ENCODE measurements around the gene RAB3C.

RAB3C gene

GRCh38 chr5:58773744-58774441 is 191.0 kb downstream of the RAB3C start:
- no peak for DNase-seq (ENCODE audit: low spot score)

GRCh38 chr5:58774937-58775336 is 192.1 kb downstream of the RAB3C start:
- DNase-seq (ENCODE audit: low spot score) = no peak

- DNase-seq (ENCODE audit: low spot score) = no peak
These were observed 192.9 kb downstream of the RAB3C start for GRCh38 chr5:58775701-58776262.

DNA sequence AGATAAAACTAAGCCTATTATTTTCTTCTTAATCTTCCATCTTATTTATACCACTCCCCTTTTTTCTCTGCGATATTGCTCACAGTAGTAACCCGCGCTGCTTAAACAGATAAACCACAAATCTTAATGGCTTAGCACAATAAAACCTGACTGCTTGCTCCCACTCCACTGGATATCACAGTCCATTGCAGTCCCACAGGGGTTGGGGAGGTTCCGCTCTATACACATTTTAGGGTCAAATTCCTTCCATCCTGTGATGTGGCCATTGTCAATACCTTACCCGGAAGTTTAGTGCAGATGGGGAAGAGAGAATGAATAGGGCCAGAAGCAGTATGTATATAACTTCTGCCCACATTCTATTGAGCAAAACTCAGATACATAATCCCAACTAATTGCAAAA is 193.7 kb downstream of the RAB3C start:
- no peak for DNase-seq (ENCODE audit: low spot score)

GRCh38 chr5:58778888-58779287 is 196.0 kb downstream of the RAB3C start:
- DNase-seq (ENCODE audit: low spot score) = no peak

DNA sequence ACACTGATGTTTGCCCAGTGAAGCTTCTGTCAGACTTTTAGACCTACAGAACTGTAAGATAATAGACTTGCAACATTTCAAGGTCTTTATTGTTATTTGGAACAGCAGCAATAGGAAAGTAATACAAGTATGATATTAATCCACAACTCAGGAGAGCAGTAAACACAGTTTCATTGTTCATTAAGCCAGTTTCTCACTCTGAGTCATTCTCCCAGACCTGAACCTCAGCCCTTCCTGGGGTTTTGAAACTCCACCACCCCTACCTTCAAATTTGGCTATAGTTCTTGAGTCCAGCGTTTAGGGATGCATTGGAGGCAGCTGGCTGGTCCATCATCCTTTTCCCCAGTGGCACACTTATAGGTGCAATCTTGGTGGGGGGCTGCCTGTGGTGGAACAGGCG is 203.2 kb downstream of the RAB3C start:
- no peak for DNase-seq (ENCODE audit: low spot score)

GRCh38 chr5:58786711-58787303 is 203.9 kb downstream of the RAB3C start:
- DNase-seq (ENCODE audit: low spot score) = no peak

DNA sequence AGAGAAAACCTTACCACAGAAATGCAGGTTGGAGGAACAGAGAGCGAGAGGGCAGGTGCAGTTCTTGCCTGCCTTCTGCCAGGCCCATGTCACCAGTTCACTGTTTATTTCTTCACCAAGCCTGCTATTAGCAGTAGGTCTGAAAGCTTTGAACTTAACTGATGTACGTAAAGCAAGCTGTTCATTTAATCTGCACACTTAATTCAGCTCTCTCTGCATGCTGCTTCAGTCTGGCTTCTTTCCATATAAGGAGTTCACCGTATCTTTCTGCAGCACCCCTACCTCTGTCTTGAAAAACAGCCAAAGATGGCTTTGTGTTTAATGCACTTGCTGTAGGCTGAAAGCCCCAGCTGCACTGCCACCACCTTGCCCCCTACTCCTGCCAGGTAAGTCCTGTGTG is 205.1 kb downstream of the RAB3C start:
- no peak for DNase-seq (ENCODE audit: low spot score)

- no peak for DNase-seq (ENCODE audit: low spot score)
These were observed 211.2 kb downstream of the RAB3C start for GRCh38 chr5:58793888-58794657.

DNA sequence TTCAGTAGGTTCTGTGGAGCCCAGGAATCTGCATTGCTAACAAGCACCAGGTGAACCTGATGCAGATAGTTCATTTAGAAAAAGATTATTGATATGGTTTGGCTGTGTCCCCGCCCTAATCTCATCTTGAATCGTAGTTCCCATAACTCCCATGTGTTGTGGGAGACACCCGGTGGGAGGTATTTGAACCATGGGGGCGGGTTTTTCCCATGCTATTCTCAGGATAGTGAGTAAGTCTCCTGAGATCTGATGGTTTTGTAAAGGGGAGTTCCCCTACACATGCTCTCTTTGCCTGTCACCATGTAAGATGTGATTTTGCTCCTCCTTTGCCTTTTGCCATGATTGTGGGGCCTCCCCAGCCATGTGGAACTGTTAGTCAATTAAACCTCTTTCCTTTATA is 212.0 kb downstream of the RAB3C start:
- no peak for DNase-seq (ENCODE audit: low spot score)

- DNase-seq (ENCODE audit: low spot score) = no peak
These were observed 212.5 kb downstream of the RAB3C start for GRCh38 chr5:58795327-58795726.

DNA sequence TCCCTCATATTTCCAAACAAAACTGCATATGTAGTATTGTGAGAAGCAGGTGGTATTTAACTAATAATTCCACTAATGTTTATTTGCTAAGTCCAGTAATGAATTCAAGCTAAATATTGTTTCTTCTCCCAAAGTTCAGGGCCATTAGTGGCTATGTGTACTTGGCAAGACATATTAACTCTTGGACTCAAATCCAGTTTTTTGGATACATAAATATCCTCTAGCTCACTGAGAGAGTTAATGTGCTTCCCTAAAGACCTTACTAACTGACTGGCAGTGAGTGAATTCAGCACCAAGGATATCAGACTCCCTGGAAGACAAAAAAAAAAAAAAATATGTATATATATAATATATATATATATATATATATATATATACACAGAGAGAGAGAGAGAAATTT is 214.1 kb downstream of the RAB3C start:
- DNase-seq (ENCODE audit: low spot score) = no peak

DNA sequence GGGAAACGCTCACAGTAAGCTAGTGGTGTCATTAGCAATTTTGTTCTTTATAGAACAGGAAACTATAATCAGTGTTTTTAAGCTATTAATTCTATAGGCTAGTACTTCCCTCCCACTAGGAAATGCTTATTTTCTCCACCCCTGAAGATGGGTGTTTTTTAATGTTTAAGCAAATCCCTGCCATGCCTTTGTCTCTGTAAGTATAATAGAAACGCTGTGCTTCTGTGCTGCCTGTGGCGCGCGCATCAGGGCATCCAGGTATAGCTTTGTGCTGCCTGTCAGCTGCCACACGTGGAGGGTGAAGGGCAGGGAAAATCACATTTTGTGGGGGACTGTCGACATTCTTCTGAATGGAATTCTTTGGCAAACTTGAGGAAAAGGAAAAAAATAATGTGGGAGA is 217.5 kb downstream of the RAB3C start:
- no peak for DNase-seq (ENCODE audit: low spot score)

GRCh38 chr5:58800861-58801540 is 218.1 kb downstream of the RAB3C start:
- DNase-seq (ENCODE audit: low spot score) = no peak

DNA sequence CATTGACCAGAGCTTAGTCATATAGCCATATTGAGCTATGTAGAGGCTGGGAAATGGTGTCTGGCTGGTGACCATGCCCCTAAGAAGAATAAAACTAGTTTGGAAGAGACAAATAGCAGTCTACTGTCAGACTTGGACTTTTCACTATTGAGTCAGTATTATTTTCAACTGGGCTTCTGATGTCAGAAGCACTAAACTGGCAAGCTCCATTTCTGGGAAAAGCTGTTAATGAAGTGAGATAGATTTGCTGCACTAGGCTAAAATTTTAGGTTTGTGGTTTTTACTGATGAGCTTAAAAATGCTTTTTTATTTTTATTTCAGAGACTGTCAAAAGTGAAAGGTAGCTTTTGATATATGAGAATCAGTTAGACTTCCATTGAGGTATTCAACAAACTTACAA is 220.2 kb downstream of the RAB3C start:
- DNase-seq (ENCODE audit: low spot score) = no peak

- DNase-seq (ENCODE audit: low spot score) = no peak
These were observed 221.4 kb downstream of the RAB3C start for GRCh38 chr5:58804291-58804690.

DNA sequence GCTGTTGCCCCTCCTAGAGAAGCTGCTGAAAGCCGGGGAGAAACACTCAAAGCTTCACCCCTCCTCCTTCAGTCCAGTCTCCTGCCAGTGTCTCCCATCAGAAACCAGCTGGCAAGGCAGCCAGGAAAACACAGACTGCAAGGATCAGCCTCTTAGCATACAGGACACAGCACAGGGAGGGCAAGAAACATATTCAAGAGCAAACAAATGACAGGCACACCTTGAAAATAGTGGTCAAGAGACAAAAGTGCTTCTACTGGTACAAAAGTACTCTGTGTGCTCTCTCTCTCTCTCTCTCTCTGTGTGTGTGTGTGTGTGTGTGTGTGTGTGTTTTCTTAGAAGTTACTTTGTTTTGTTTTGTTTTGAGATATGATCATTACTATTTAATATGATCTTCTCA is 227.2 kb downstream of the RAB3C start:
- DNase-seq (ENCODE audit: low spot score) = no peak

DNA sequence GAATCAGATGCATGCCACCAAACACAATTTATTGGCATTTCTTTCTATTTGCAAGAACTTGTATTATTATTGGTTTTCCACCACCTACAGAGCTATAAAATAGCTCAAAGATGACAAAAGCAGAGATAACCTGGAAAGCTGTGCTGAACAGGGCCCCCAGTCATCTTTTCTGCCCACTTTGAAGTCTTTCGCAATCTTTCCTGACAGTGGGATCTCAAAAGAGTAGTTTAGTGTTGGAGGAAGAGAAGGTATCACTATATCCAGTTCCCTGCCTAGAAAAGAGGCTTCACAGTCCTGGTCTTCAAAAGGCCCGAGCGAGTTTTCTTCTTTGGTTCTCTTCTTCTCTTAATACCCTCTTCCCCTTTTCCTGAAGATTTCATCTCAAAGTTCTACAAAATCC is 231.0 kb downstream of the RAB3C start:
- DNase-seq (ENCODE audit: low spot score) = no peak

GRCh38 chr5:58816181-58816731 is 233.4 kb downstream of the RAB3C start:
- no peak for DNase-seq (ENCODE audit: low spot score)

GRCh38 chr5:58818465-58818864 is 235.6 kb downstream of the RAB3C start:
- DNase-seq (ENCODE audit: low spot score) = no peak

DNA sequence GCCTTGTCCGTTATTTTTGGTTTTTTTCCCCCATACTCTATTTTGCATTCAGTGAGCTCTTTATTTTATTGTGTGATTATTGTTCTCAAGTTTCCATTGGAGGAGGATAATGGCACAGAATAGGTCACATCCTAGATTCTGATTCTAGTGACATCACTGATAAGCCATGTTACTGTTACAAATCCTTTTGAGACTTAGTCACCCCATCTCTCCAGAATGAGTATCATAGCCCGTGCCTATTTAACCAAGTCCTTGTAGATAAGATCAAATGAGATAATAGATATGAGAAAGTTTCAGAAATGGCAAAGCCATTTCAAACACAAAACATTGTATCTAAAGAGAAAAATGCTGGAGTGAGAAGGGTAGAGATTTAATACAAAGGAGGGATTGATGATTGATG is 242.6 kb downstream of the RAB3C start:
- DNase-seq (ENCODE audit: low spot score) = no peak

- no peak for DNase-seq (ENCODE audit: low spot score)
These were observed 243.0 kb downstream of the RAB3C start for GRCh38 chr5:58825899-58826298.
